ENCODE measurements around the gene ARHGEF26. TPM values are rescaled to one million over a fixed set of nuclear protein-coding genes. Genes with fewer than 3 reads are reported as not detected.
"Not testable (repeated sequence)": the region's sequence is repeated elsewhere in the genome, so short reads cannot be mapped to it uniquely, and the experiment has no call there.

Gene ARHGEF26
- polyA plus RNA-seq, 4 donors = 6.5 to 13.6 (median 9.0) TPM

DNA sequence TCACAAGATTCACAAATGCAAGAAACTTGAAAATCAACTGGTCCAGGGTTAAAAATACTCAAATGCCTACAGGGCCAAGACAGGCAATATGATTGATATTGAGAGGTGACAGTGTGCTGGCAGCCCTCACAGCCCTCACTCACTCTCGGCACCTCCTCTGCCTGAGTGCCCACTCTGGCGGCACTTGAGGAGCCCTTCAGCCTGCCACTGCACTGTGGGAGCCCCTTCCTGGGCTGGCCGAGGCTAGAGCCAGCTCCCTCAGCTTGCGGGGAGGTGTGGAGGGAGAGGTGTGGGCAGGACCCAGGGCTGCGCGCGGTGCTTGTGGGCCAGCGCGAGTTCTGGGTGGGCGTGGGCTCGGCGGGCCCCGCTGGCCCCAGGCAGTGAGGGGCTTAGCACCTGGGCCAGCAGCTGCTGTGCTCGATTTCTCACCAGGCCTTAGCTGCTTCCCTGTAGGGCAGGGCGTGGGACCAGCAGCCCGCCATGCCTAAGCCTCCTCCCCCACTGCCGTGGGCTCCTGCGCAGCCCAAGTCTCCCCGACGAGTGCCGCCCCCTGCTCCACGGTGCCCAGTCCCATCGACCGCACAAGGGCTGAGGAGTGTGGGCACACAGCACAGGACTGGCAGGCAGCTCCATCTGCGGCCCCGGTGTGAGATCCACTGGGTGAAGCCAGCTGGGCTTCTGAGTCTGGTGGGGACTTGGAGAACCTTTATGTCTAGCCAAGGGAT is 33.3 kb upstream of the ARHGEF26 start:
- not testable (repeated sequence) for H3K27me3 ChIP-seq (ENCODE audit: control insufficient read depth in 3 of 3, insufficient read depth in 3 of 3, low read length in 3 of 3); DNase-seq; H3K36me3 ChIP-seq (ENCODE audit: control insufficient read depth in 3 of 3, insufficient read depth in 2 of 3, low read depth in 1 of 3, low read length in 3 of 3); H3K27ac ChIP-seq (ENCODE audit: low read depth in 1 of 3, low read length in 2 of 3); H3K4me3 ChIP-seq (ENCODE audit: low read depth in 1 of 3, low read length in 3 of 3); H3K9me3 ChIP-seq (ENCODE audit: control insufficient read depth in 2 of 2, insufficient read depth in 1 of 2, low read depth in 1 of 2, low read length in 1 of 2); H3K4me1 ChIP-seq (ENCODE audit: control insufficient read depth in 3 of 3, insufficient read depth in 2 of 3, low read depth in 1 of 3, low read length in 2 of 3); FAIRE-seq
- WGBS, 3 donors = 95 to 97% (median 96%) methylated on average over 23 to 26 of the region's 26 CpGs

DNA sequence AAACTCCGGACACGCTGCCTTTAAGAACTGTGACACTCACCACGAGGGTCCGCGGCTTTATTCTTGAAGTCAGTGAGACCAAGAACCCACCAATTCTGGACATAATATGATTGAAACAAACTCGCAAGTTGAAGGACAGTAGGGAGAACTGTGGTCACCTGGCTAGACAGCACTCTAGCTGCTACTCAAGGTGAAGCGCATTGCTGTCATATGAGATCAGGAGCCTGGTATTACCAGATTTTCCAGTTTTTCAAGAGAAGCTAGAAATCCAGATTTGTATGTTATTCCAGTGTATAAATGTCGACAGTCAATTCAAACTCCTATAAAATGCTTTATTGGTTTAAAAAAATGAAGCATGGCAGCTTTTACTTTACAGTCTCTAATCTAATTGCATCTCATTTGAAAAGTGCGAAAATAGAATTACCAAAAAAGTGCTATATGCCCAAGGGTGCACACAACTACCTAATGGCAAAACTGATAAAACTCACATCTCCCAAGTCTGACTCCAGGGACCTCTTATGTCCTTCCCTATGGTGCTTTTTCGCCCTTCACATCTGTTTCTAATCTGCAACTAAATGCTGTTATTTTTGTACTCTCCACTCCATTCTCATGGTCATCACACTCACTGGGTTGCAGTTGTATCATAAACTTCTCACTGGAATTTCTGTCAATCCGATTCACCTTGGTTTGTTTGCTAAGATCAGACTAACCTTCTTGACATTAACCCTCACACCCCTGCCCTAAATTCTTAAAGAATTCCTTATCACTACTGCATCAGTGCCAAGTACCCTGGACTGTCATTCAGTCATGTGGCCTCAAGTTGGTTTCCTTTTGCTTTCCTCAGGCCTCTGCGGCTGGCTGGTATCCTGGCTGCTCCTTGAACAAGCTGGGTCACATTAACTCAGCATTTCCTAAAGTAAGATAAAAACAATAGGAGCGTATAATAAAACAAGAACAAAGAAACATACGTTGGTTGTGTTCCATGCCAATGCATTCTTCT is 31.5 kb upstream of the ARHGEF26 start:
- FAIRE-seq (no peak), DNase-seq (peak in 1 of 2 donors; percentile 27)
- 72 to 75% (median 72%) methylated on average over 14 of the region's 14 CpGs for WGBS, 3 donors
- Histone ChIP-seq H3K27me3 (ENCODE audit: control insufficient read depth in 3 of 3, insufficient read depth in 3 of 3, low read length in 3 of 3) (no peaks in the 10 kb centered on the region), H3K4me1 (ENCODE audit: control insufficient read depth in 3 of 3, insufficient read depth in 2 of 3, low read depth in 1 of 3, low read length in 2 of 3) (no peaks in the 10 kb centered on the region), H3K36me3 (ENCODE audit: control insufficient read depth in 3 of 3, insufficient read depth in 2 of 3, low read depth in 1 of 3, low read length in 3 of 3) (no peaks in the 10 kb centered on the region), H3K27ac (ENCODE audit: low read depth in 1 of 3, low read length in 2 of 3) (no peak overlapping the region), H3K4me3 (ENCODE audit: low read depth in 1 of 3, low read length in 3 of 3) (no peak overlapping the region), H3K9me3 (ENCODE audit: control insufficient read depth in 2 of 2, insufficient read depth in 1 of 2, low read depth in 1 of 2, low read length in 1 of 2) (no peaks in the 10 kb centered on the region)

DNA sequence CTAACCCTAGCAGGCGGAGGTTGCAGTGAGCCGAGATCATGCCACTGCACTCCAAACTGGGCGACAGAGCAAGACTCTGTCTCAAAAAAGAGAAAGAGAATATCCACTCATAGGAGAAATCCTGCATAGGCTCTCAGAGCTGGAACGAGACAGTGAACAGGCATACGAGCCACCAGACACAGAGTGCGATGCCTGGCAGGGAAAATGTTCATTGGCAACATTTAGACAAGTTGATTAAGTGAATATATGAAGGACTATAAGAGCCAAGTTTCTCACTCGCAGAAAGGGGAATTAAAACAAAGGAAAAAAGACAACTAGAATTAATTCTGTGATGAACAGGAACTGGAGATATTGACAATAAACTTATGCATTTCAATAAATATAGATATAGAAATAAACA is 27.1 kb upstream of the ARHGEF26 start:
- no peaks in the 10 kb centered on the region for H3K27me3 ChIP-seq (ENCODE audit: control insufficient read depth in 3 of 3, insufficient read depth in 3 of 3, low read length in 3 of 3)
- FAIRE-seq (no peak), DNase-seq (no peak)
- H3K27ac ChIP-seq (ENCODE audit: low read depth in 1 of 3, low read length in 2 of 3) = no peak overlapping the region
- H3K4me1 ChIP-seq (ENCODE audit: control insufficient read depth in 3 of 3, insufficient read depth in 2 of 3, low read depth in 1 of 3, low read length in 2 of 3) = no peaks in the 10 kb centered on the region
- H3K9me3 ChIP-seq (ENCODE audit: control insufficient read depth in 2 of 2, insufficient read depth in 1 of 2, low read depth in 1 of 2, low read length in 1 of 2) = no peaks in the 10 kb centered on the region
- WGBS, 3 donors = 82 to 91% (median 91%) methylated on average over 7 of the region's 7 CpGs
- no peaks in the 10 kb centered on the region for H3K36me3 ChIP-seq (ENCODE audit: control insufficient read depth in 3 of 3, insufficient read depth in 2 of 3, low read depth in 1 of 3, low read length in 3 of 3)
- H3K4me3 ChIP-seq (ENCODE audit: low read depth in 1 of 3, low read length in 3 of 3) = no peak overlapping the region

GRCh38 chr3:154095832-154096421 is 25.3 kb upstream of the ARHGEF26 start:
- no peaks in the 10 kb centered on the region for H3K9me3 ChIP-seq (ENCODE audit: control insufficient read depth in 2 of 2, insufficient read depth in 1 of 2, low read depth in 1 of 2, low read length in 1 of 2)
- no peaks in the 10 kb centered on the region for H3K27me3 ChIP-seq (ENCODE audit: control insufficient read depth in 3 of 3, insufficient read depth in 3 of 3, low read length in 3 of 3)
- 60 to 81% (median 70%) methylated on average over 3 of the region's 3 CpGs for WGBS, 3 donors
- FAIRE-seq = no peak
- no peaks in the 10 kb centered on the region for H3K36me3 ChIP-seq (ENCODE audit: control insufficient read depth in 3 of 3, insufficient read depth in 2 of 3, low read depth in 1 of 3, low read length in 3 of 3)
- peak; percentile 39 to 48 for DNase-seq
- H3K4me1 ChIP-seq (ENCODE audit: control insufficient read depth in 3 of 3, insufficient read depth in 2 of 3, low read depth in 1 of 3, low read length in 2 of 3) = no peaks in the 10 kb centered on the region
- H3K4me3 ChIP-seq (ENCODE audit: low read depth in 1 of 3, low read length in 3 of 3) = no peak overlapping the region
- H3K27ac ChIP-seq (ENCODE audit: low read depth in 1 of 3, low read length in 2 of 3) = no peak overlapping the region

GRCh38 chr3:154098376-154098775 is 22.8 kb upstream of the ARHGEF26 start:
- no peaks in the 10 kb centered on the region for H3K4me1 ChIP-seq (ENCODE audit: control insufficient read depth in 3 of 3, insufficient read depth in 2 of 3, low read depth in 1 of 3, low read length in 2 of 3)
- H3K9me3 ChIP-seq (ENCODE audit: control insufficient read depth in 2 of 2, insufficient read depth in 1 of 2, low read depth in 1 of 2, low read length in 1 of 2) = no peaks in the 10 kb centered on the region
- H3K36me3 ChIP-seq (ENCODE audit: control insufficient read depth in 3 of 3, insufficient read depth in 2 of 3, low read depth in 1 of 3, low read length in 3 of 3) = no peaks in the 10 kb centered on the region
- no peak for DNase-seq
- H3K27ac ChIP-seq (ENCODE audit: low read depth in 1 of 3, low read length in 2 of 3) = no peak overlapping the region
- no peak overlapping the region for H3K4me3 ChIP-seq (ENCODE audit: low read depth in 1 of 3, low read length in 3 of 3)
- no peaks in the 10 kb centered on the region for H3K27me3 ChIP-seq (ENCODE audit: control insufficient read depth in 3 of 3, insufficient read depth in 3 of 3, low read length in 3 of 3)
- 58 to 78% (median 76%) methylated on average over 2 of the region's 2 CpGs for WGBS, 3 donors
- FAIRE-seq = no peak

DNA sequence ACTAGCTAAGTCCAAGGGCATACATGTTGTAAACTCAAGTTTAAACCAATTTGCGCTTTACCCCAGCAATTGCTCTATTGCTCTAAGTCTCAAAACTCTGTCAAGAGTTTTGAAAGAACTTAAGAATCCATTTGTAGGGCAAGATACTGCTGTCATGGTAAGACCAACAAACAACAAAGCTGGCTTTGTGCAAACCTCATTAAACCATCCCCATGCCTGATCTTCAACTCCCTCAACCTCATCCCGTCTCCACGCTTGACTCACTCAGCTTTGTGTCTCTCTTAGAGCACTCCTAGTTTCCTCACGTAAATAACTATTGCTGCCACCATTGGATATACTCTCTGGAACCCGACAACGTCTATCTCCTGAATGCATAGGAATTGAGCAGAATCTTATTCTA is 20.6 kb upstream of the ARHGEF26 start:
- Histone ChIP-seq H3K4me1 (ENCODE audit: control insufficient read depth in 3 of 3, insufficient read depth in 2 of 3, low read depth in 1 of 3, low read length in 2 of 3) (peaks cover 0 to 4% (median 0%) of the 10 kb centered on the region in 3 donors), H3K27me3 (ENCODE audit: control insufficient read depth in 3 of 3, insufficient read depth in 3 of 3, low read length in 3 of 3) (no peaks in the 10 kb centered on the region), H3K4me3 (ENCODE audit: low read depth in 1 of 3, low read length in 3 of 3) (no peak overlapping the region), H3K9me3 (ENCODE audit: control insufficient read depth in 2 of 2, insufficient read depth in 1 of 2, low read depth in 1 of 2, low read length in 1 of 2) (no peaks in the 10 kb centered on the region), H3K27ac (ENCODE audit: low read depth in 1 of 3, low read length in 2 of 3) (no peak overlapping the region), H3K36me3 (ENCODE audit: control insufficient read depth in 3 of 3, insufficient read depth in 2 of 3, low read depth in 1 of 3, low read length in 3 of 3) (no peaks in the 10 kb centered on the region)
- DNase-seq (no peak), FAIRE-seq (no peak)
- 95% methylated on average over 6 of the region's 6 CpGs for WGBS, 3 donors

- FAIRE-seq (no peak), DNase-seq (no peak)
- H3K36me3 ChIP-seq (ENCODE audit: control insufficient read depth in 3 of 3, insufficient read depth in 2 of 3, low read depth in 1 of 3, low read length in 3 of 3) = no peaks in the 10 kb centered on the region
- no peaks in the 10 kb centered on the region for H3K9me3 ChIP-seq (ENCODE audit: control insufficient read depth in 2 of 2, insufficient read depth in 1 of 2, low read depth in 1 of 2, low read length in 1 of 2)
- H3K27me3 ChIP-seq (ENCODE audit: control insufficient read depth in 3 of 3, insufficient read depth in 3 of 3, low read length in 3 of 3) = no peaks in the 10 kb centered on the region
- peaks cover 0 to 5% (median 0%) of the 10 kb centered on the region in 3 donors for H3K4me1 ChIP-seq (ENCODE audit: control insufficient read depth in 3 of 3, insufficient read depth in 2 of 3, low read depth in 1 of 3, low read length in 2 of 3)
- 90 to 98% (median 95%) methylated on average over 2 of the region's 2 CpGs for WGBS, 3 donors
- no peak overlapping the region for H3K4me3 ChIP-seq (ENCODE audit: low read depth in 1 of 3, low read length in 3 of 3)
- no peak overlapping the region for H3K27ac ChIP-seq (ENCODE audit: low read depth in 1 of 3, low read length in 2 of 3)
Observed at GRCh38 chr3:154101250-154101649, 19.9 kb upstream of the ARHGEF26 start.

DNA sequence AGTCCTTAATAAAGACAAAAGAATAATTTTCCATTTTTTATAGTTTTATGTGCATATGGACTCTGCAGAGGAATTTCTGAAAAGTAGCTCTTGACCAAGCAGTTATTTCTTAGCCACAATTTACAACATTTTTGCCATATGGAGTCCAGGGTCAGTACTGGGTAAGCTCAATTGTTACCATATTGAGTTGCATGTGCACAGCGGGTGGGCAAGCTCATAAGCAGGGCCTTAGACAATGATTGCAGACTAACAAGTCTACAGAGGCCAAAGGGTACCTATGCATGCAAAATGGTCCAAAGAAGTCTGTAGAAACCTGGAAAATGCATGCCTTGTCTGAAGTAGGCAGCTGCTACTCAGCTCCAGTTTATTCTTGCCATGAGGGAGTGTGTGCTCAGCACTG is 19.0 kb upstream of the ARHGEF26 start:
- no peaks in the 10 kb centered on the region for H3K27me3 ChIP-seq (ENCODE audit: control insufficient read depth in 3 of 3, insufficient read depth in 3 of 3, low read length in 3 of 3)
- 89 to 97% (median 94%) methylated on average over 1 of the region's 1 CpG for WGBS, 3 donors
- no peak overlapping the region for H3K4me3 ChIP-seq (ENCODE audit: low read depth in 1 of 3, low read length in 3 of 3)
- no peaks in the 10 kb centered on the region for H3K9me3 ChIP-seq (ENCODE audit: control insufficient read depth in 2 of 2, insufficient read depth in 1 of 2, low read depth in 1 of 2, low read length in 1 of 2)
- no peak overlapping the region for H3K27ac ChIP-seq (ENCODE audit: low read depth in 1 of 3, low read length in 2 of 3)
- no peak for DNase-seq
- peaks cover 0 to 5% (median 0%) of the 10 kb centered on the region in 3 donors for H3K4me1 ChIP-seq (ENCODE audit: control insufficient read depth in 3 of 3, insufficient read depth in 2 of 3, low read depth in 1 of 3, low read length in 2 of 3)
- no peak for FAIRE-seq
- no peaks in the 10 kb centered on the region for H3K36me3 ChIP-seq (ENCODE audit: control insufficient read depth in 3 of 3, insufficient read depth in 2 of 3, low read depth in 1 of 3, low read length in 3 of 3)
